NCI-H2227 (cell line): ENCODE data around the gene PI4KB.
A peak's percentile ranks its signal among the peaks of the same experiment; 100 is the strongest.

Experiments
- DNase-seq: peaks from one replicate; lab custom pipeline; 2025; ENCODE audit not compliant: unreplicated experiment; lab: John Stamatoyannopoulos, UW

Gene PI4KB

GRCh38 chr1:151346769-151347522, 19.7 kb upstream of the PI4KB start, which contains the start of gene RFX5:
Gene RFX5, minus strand, starts transcription at chr1:151347252. Its CDS starts 932 bp downstream, at chr1:151346320.
- peak; percentile 97 for DNase-seq

- no peak for DNase-seq
Observed at GRCh38 chr1:151346082-151346768, 19.0 kb upstream of the PI4KB start.

GRCh38 chr1:151344291-151344690, 17.1 kb upstream of the PI4KB start:
- DNase-seq: no peak

- no peak for DNase-seq
Observed at GRCh38 chr1:151343587-151343986, 16.4 kb upstream of the PI4KB start.

GRCh38 chr1:151342569-151342968, 15.4 kb upstream of the PI4KB start:
- DNase-seq: no peak

- DNase-seq: no peak
Observed at GRCh38 chr1:151342021-151342420, 14.8 kb upstream of the PI4KB start.

GRCh38 chr1:151340870-151341754, 13.9 kb upstream of the PI4KB start:
- DNase-seq: peak; percentile 85

GRCh38 chr1:151336556-151336955, 9.3 kb upstream of the PI4KB start:
- no peak for DNase-seq

GRCh38 chr1:151334822-151335221, 7.6 kb upstream of the PI4KB start:
- DNase-seq: no peak

GRCh38 chr1:151327903-151328674, 873 bp upstream of the PI4KB start:
- peak; percentile 69 for DNase-seq

GRCh38 chr1:151326619-151327222, 495 bp downstream of the PI4KB start:
- DNase-seq: no peak

GRCh38 chr1:151325646-151326429, 1.4 kb downstream of the PI4KB start:
- DNase-seq: no peak

- DNase-seq: no peak
Observed at GRCh38 chr1:151325231-151325630, 2.0 kb downstream of the PI4KB start.

GRCh38 chr1:151324390-151324930, 2.8 kb downstream of the PI4KB start:
- DNase-seq: no peak

GRCh38 chr1:151318975-151319374, 8.2 kb downstream of the PI4KB start:
- no peak for DNase-seq

- DNase-seq: no peak
Observed at GRCh38 chr1:151315565-151316235, 11.5 kb downstream of the PI4KB start.

- DNase-seq: no peak
Observed at GRCh38 chr1:151314137-151314875, 12.9 kb downstream of the PI4KB start.

GRCh38 chr1:151313501-151313900, 13.7 kb downstream of the PI4KB start:
- no peak for DNase-seq
